NCI-H2107 (cell line): ENCODE data around the gene EHD4.

Experiments
- DNase-seq: peaks from one replicate; lab custom pipeline; 2025; lab: John Stamatoyannopoulos, UW

The EHD4 gene

DNA sequence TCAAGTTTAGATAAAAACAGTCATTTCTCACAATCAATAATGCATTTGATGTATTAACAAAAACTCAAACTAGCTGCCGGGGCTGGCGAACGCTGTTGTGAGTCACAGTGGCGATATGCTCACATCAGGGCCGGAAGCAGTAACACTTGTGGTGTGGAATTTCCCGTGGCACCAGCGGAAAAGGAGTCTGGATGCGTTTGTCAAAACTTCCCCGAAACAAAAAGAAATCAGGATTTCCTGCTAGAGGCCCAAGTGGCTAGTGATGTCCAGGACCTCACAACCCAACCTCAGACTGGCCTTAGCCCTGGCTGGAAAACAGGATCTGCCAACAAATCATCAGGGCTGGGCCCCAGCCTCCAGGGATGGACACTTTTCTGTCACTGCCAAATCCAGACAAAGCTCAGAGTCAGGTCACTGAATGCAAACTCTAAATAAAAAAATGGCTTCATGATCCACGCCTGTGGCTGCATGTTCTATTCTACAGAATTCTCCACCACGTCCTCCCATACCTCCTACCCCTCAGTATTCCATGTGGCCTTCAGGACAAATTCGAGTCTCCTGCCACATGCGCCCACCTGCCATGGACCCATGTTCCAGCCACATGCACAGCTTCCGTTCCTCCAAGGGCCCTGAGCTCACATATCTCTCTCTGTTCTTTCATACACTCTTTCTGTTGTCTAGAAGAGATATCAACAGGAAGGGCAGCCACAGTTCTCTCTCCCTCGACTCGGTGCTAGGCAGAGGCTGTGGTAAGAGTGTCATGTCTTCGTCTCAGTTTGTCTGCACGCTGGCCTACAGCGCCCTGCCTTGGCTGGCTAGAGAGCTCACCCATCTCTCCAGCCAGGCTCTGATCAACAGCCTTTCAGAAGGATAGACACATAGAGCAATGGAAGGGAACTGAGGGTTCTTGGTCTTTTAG lies 35.4 kb downstream of the EHD4 start:
- DNase-seq, result no peak

DNA sequence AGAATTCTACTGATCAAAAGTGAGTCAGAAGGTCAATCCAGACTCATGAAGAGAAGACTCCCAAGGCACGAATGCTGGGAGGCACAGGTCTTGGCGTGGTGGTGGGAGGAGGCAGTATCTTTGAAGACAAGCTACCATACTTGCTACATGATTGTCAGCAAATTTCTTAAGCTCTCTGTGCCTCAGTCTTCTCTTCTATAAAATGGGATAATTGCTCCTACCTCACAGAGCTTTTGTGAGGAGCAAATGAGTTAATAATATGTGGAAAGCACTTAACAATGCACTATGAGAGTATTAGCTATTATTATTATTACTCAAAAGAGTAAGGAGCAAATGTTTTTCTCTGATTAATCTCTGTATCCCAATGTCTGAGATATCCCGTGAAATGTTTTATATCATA lies 36.2 kb downstream of the EHD4 start:
- no peak for DNase-seq

DNA sequence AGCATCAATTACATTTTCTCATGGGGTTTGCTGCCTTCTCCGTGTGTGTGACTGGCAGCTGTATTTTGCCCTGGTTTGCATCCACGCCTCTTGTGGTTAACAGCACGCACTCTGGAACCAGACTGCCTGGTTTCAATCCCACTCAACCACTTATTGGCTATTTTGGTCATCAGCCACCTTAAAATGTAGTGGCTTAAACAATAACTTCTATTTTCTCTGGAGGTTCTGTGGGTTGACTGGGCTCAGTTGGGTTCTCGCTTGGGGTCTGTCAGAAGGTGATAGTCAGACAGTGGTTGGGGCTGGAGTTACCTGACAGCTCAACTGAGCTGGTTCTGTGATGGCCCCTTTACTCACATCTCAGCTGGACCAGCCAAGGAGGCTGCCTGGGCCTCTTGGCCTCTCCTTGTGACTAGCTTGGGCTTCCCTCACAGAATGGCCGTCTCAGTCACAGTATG lies 36.8 kb downstream of the EHD4 start:
- DNase-seq, result no peak

DNA sequence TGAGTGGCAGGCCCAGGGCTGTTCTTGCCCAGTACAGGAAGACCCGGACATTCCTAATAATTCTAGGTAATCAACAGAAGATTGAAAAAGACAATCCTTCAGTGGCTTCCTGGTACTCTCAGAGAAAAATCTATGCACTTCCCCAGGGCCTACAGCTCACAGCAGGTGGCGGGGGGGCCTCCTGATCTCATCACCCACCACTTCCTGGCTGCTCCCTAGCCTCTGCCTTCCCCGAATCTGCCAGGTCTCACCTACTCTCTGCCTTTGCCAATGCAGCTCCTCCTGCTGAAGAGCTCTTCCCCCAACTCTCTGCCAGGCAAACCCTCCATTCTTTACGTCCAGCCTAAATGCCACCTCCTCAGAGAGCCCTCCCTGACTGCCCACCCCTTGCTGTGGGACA lies 37.5 kb downstream of the EHD4 start:
- no peak for DNase-seq

DNA sequence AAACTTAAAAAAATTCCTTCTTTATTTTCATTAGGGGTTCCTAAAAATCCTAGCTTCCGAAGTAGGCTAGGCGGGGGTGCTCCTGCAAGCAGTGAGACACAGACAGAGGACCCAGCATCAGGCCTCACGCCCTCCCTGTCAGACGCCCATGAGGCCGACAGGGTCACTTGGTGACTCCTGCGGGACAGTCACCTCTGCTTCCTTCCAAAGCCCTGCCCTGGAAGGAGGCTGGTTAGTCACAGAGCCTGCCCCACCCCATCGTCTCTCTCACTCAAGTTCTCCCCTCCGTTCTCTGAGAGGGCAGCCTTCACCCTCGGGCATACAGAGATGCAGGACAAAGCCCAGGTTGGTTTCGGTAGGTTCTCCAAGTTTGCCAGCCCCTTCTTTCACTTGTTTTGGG lies 38.6 kb downstream of the EHD4 start:
- no peak for DNase-seq

DNA sequence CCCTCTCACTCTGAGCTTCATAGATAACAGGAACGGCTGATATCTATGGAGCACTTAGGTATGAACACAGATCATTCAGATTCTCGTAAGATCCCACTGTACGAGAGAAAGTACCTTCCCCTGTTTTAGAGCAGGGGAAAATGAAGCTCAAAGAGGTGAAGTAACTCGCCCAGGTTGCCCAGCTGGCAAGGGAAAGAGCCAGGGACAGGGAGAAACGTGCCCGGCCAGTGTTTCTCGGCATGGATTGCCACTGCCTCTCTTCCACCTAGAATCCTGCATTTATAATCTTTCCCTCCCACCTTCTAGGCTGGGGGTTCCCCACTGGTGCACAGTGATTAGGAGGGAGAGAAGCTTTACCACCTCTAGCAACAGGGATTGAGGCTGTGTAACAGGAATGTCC lies 39.0 kb downstream of the EHD4 start:
- DNase-seq, result no peak

DNA sequence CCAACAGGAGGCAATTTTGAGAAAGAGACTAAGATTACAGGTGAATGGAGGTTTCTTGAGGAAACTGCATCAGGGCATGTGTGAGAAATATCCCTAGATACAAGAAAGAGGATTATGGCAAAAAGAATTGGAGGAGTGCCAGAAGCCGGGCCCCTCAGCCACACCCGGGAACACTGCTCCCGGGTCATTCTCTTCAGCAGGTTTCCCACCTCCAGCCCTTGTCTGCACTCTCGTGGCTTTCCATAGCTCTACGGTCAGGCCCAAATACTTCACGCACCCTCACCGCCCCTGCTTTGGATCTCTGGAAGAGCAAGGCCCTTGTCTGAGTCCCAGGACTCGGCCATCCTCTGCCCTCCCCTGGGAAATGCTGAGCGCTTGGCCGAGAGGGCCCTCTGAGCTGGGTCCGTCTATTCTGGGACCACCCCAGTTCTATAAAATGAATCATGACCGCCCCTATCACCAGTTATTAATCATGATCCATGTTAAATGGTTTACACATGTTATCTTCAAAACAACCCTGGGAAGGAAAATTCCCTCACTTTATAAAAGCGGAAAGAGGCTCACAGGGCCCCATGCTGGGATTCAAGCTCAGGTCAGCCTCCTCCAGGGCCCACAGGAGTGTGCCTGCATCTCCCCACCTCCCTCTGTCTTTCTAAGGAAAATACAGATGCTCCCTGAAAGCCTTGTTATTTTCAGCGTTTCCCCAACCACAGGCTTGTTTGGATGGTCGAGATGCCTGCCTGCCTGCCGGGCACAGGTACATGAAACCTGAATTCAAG lies 39.7 kb downstream of the EHD4 start:
- DNase-seq, result no peak

DNA sequence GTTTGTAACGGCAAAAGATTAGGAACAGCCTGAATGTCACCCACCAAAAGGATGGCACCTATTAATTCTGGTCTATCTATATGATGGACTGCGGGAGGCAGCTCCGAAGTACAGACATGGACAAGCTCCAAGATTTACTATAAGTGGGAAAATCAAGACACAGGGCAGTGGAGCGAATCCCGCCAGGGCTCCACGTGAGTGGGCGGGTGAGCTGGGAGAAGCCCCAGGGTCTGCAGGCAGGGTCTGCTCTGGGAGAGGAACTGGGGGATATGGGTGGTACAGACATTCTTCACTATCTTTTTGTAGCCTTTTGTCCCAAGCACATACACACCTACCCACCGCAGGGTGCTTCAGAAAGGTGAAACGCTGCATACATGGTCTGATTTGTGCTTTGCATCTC lies 40.3 kb downstream of the EHD4 start:
- no peak for DNase-seq

DNA sequence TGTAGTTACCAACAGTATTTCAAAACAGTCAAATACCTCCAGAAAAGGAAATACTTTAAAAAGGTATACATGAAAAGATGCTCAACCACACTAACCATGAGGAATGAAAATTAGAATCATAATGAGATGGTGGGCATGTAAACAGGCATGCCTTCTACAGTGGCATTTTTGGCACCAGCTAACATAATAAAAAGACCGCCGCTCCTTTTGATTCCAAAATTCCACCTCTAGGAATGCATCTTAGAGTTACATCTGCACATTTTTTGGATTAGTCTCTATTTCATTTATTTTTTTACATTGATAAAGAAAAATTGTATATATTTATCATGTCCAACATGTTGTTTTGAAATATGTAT lies 41.5 kb downstream of the EHD4 start:
- DNase-seq, result no peak

DNA sequence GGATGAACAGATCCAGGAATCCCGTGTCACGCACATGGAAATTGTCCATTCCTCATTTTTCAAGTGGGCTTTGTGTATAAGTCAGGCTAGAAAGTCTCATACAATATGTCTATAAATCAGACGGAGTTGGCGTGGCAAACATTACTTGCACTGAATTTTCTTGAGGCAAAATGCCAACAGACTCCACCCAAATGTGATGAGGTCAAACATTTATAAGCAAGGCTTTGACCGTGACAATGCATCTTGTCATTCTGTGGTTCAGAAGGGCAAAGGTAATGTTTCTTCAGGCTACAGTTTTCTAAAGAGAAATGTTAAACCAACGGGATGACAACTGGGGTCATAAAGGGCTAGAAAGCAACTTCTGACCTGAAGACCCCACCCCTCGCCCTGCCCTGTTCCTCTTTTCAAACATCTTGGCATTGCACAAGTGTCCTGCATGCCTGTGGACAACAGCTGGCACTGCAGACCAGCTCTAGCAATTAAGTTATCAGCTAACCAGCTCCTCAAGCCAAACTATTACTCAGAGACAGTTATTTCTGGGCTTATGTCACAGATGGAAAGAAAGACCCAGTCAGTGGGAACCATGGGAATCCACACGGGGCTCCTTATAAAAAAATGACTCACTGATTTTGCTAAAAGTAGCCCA lies 42.0 kb downstream of the EHD4 start:
- DNase-seq, result no peak

DNA sequence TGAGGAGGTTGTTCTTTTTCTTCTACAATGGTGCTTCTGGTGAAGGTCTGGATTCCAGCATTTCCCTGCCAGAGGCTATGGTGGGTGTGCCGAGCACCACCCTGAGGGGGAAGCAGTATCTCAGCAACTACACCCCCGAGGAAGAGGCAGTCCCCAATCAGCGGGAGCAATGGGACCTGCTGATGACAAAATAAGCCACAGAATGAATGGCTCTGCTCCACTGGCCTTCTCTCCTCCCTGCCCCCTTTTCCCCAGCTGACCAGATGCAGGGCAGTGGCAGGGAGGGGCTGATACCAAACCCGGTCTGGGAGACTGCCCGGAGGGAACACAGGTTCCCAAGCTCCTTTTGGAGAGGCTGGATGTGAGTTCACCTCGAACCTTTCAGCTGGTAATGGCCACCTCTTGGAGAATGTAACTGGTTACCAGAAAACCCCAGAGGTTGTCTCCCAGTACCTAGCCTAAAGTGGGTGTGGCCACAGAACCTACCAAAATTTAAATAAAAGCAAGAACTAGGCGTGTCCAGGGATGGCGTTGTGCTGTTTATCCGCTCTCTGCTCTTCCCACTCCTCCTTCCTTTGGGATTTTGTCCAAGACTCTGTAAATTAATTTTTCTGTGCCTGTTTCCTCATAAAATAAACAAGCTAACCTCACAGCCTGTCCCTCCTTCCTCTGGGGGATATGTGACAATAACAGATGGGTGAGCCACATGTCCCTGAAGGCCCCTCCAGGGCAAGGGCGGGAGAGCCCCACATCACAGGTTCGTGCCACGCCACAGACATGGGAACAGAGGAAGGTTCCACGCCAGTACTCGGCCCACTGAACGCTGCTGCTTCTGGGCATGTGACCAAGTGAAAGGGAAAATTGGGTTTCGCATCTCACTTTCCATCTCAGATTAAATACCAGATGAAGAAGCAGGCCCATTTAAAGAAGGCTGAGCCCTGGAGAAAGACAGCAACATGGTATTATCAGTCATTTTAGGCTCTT lies 43.4 kb downstream of the EHD4 start:
- DNase-seq, result no peak

DNA sequence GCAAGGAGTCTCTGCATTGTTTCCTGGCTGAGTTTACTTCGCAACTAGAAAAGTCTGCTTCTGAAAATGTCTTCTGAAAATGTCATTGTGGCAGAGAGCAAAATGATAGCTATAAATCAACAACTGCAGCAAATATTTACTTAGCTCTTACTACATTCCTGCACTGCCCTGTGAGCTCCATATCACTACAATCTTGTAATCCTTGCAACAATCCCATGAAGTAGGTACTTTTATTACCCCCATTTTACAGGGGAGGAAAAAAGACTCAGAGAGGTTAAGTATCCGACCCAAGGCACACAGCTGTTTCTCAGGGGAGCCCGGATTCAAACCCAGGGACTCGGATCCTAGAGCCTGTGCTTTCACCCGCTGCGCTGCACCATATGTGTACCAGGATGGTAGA lies 44.3 kb downstream of the EHD4 start:
- DNase-seq, result no peak

DNA sequence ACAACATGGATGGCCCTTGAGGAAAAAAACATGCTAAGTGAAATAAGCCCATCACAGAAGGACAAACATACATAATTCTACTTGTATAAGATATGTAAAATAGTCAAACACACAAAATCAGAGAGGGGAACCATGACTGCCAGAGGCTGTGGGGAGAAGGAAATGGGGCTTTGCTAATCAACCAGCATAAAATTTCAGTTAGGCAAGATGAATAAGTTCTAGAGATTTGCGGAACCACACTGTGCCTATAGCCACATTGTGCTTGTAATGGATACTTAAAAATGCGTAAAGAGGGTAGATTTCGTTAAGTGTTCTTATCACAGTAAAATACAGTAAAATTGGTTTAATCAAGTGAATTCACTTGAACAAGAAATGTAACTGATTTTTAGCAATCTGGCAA lies 44.8 kb downstream of the EHD4 start:
- DNase-seq, result no peak

DNA sequence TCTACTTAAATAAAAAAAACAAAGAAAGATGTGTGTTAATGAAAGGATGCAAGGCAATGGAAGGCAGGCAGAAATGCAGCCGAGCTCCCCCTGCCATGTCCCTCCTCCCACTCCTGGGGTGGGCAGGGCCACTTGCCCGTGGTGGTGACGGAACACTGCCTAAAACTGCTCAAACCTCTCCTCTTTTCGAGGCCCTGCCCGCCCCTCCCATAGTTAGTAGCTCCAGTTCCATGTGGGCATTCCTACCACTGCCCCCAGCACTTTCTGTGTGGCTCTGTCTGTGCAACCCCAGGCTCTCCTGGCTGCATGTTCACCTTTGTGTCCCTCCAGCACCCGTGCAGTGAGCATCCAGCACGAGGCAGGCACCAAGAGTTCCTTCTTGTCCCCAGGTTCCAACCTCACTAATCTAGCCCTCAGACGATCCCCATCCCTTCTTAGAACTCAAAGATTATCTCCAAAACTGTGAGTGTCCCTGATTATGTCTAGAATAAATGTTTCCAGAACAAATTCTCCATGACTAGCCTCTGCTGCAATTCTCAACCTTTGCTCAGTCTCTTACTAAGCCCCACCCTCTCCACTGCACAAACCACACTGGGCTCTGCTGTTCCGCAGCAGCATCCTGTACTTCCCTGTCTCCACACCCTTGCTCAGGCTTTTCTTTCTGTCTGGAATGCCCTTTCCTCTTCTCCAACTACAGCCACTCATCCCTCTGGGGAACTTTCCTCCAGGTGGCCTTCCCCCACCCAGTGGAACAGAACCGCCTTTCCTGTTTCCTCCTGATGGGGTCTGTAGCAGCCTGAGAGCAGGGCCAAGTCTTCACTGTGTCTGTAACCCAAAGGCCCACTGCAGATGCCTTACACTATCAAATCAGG lies 45.9 kb downstream of the EHD4 start:
- DNase-seq, result no peak

DNA sequence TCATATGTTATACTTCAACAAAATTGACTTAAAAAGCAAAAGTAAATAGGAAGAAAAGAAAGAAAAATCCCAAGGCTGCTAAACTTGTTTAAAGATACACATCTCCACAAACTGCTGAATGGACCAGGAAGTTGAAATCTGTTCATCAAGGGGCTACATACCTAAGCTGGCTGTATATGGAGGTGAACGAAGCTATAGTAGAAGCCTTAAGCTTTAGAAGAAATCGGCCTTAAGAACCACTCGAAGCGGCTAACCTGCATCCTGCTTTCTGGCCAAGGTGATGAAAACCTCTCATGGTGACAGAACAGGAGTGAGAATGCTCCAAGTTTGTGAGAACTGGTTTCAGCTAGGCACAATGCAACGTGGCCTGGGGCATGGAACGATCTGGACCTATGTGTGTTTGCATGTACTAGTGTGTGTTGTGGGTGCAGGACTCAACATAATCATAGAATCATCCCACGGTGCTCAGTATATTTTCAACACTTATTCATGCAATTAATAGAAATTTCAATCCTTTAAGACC lies 47.2 kb downstream of the EHD4 start:
- DNase-seq, result no peak

DNA sequence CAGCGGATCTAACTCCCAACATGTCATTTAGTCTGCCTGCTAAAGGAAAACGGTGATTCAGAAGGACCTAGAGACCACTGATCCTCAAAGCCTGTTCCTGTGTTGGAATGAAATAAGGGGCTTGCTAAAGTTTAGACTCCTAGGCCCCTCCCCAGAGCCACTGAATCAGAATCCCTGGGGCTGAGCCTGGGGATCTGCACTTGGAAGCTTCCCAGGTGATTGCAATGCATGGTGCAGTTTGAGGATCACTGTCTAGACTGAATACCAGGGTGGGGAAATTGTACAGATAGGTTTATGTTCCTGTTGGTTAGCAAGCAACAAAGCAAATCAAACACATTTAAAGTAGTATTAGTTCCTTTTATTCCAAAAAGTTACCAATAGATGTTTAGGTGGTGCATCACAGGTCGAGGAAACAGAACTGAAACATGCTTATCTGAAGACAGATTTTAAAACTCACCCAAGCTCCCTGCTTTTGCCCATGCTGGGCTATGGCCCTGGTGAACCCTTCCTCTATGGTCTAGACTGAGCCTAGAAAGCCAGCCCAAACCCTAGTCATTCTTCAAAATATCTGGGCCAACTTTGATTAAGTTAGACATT lies 48.9 kb downstream of the EHD4 start:
- no peak for DNase-seq

DNA sequence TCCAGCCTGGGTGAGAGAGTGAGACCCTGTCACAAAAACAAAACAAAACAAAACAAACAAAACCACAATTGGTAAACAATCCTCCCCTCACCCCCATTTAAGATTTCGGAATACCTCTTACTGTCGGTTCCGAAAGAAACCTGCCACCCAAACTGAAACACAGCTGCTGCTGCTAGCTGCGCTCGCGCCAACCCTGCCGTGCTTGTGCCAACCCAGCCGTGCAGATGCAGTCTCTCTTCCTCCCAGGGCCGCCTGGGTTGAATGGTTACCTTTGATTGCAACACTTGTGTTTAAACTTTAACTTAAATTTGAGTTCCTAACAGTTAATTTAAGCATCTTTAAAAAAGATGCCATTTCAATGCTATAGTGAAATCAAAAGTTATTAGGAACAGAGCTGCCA lies 50.0 kb downstream of the EHD4 start:
- no peak for DNase-seq

DNA sequence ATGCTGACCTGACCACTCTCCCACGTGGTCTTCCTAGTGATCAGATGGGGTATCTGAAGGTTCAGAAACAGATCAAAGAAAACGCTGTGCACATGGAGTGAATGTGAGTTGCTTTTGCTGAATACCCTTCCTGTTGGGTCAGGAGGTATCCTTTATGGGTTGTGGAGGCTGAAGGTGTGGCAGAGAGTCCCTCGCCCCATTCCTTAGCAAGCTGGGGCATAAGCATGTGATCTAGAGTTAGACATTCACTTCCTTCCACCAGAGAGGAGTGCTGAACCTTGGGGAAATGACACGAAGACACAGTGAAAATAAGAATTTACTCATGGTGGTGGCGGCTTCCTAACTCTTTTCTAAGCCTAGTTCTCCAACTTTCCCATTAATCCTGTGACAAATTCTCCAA lies 50.7 kb downstream of the EHD4 start:
- DNase-seq, result no peak

DNA sequence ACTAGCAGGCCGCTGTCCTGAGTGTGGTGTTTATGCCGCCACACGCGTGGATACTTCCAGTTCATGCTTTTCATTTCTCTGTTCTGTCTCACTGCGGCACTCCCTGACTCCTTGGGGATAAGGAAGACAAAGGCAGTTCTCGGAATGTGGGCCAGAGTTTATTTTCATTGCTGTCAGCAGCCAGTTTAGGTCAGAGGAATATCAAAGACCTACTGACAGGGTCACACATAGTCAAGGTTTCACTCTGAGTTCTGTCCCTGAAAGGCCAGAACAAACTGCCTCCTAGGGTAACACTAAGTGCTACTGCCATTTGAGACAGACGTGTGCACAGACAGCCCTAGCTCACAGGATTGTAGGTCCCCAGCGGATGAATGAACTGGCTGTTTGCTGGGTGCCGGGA lies 51.2 kb downstream of the EHD4 start:
- no peak for DNase-seq

DNA sequence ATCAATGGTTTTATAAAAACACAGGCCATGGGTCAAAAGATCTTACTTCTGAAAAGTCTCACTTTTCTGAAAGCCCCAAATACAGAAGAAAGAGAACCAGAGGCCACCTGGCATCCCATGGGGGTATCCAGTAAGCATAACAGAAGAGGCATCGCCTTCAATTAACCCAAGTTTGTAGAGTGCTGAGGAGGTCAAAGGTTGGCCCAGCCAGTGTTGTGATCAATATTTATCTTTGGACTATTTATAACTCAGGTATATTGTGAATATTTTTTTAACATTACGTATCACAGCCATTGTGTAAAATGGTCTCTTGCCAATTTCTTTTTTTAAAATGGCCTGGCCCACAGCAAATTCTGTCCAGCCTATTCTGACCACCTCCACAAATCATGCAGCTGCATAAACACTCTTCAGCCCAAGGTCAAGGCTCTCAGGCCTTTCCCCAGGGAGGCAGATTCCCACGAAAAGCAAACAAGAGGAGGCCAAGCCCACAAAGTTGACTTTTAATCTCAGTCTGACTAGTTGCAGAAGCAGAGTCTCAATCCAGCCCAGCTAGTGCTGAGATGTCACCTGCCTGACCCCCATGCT lies 52.3 kb downstream of the EHD4 start:
- DNase-seq, result no peak
